Upper lobe of right lung (tissue), 1 donor: ENCODE results near the gene CXCR4. TPM values are rescaled to one million over a fixed set of nuclear protein-coding genes. Genes with fewer than 3 reads are reported as not detected.

ENCODE experiments used
- ATAC-seq: fragments of 200-7000 bp; cut with Tn5 transposase; one replicate; pipeline ENCODE4 v1.9.1; 2020; ENCODE audit warnings: mild to moderate bottlenecking, moderate library complexity
- DNase-seq: peaks from one replicate; pipeline ENCODE4 v3.0.0-alpha.2; 2020
- H3K27ac ChIP-seq: fragments of 200-600 bp; one replicate; pipeline ENCODE4 v1.8.0; 2022
- H3K27me3 ChIP-seq: fragments of 200-600 bp; one replicate; pipeline ENCODE4 v1.8.0; 2022; ENCODE audit warnings: mild to moderate bottlenecking
- H3K36me3 ChIP-seq: fragments of 200-600 bp; one replicate; pipeline ENCODE4 v1.8.0; 2022
- H3K4me1 ChIP-seq: fragments of 200-600 bp; one replicate; pipeline ENCODE4 v1.8.0; 2022
- H3K4me3 ChIP-seq: fragments of 200-600 bp; one replicate; pipeline ENCODE4 v1.8.0; 2022; ENCODE audit warnings: mild to moderate bottlenecking
- H3K9me3 ChIP-seq: fragments of 200-600 bp; one replicate; pipeline ENCODE4 v1.8.0; 2022
- CTCF ChIP-seq: fragments of 200-600 bp; IDR thresholded peaks from one replicate; pipeline ENCODE4 v1.8.0; 2022; ENCODE audit warnings: antibody characterized with exemption
- intact Hi-C: fragments of 100-400 bp; cut with DNase I; formaldehyde crosslinking; loops from one replicate; pipeline ENCODE4 v1.11.0; 2022
- long read RNA-seq: library from polyadenylated mRNA; unstranded; transcript quantifications from one replicate; pipeline ENCODE4 v2.0.0, GENCODE V29; 2021
- total RNA-seq: library from RNA; stranded (reverse); fragmentation: NEBNext Ultra II Directional; extraction: Animal tissue kit (Norgen Biotek cat#: 25700); gene quantifications from one replicate; pipeline ENCODE4 v1.2.1, GENCODE V29; 2021
- donor health status: DM: no; HTN: yes; CAD: no; lungs with severe emphysema.

CXCR4 gene
- total RNA-seq, result 45.2 TPM
- long read RNA-seq, transcript CXCR4-201 (2 exons, 1,682 nt), result major isoform, 33 of 33 reads
- long read RNA-seq, partial matches to known transcripts, result 0 of 33 reads
- long read RNA-seq, other reads (novel, unspliced or antisense), result 0 of 33 reads

GRCh38 chr2:136117909-136118818, at the start of gene CXCR4:
TSS of gene CXCR4 (minus strand) at chr2:136118149. CDS start at chr2:136118060, 89 bp downstream.
- Histone ChIP-seq H3K4me3 (peak within 1 kb of the TSS; percentile 62), H3K4me1 (peaks cover 24% of the 10 kb centered on the region), H3K9me3 (no peaks in the 10 kb centered on the region), H3K27ac (peak within 1 kb of the TSS; percentile 85), H3K36me3 (peaks cover 8% of the 10 kb centered on the region), H3K27me3 (peaks cover 31% of the 10 kb centered on the region)
- DNase-seq (peak; percentile 91), ATAC-seq (peak; percentile 55)
- intact Hi-C loops, result no loop called here
- TF ChIP-seq CTCF, result no peak

- H3K36me3 ChIP-seq, result no peaks in the 10 kb centered on the region
- H3K9me3 ChIP-seq, result no peaks in the 10 kb centered on the region
- TF ChIP-seq CTCF, result no peak
- H3K27ac ChIP-seq, result no peak overlapping the region
- H3K4me1 ChIP-seq, result no peaks in the 10 kb centered on the region
- DNase-seq, result no peak
- H3K27me3 ChIP-seq, result no peaks in the 10 kb centered on the region
- intact Hi-C loops, result no loop called here
- no peak overlapping the region for H3K4me3 ChIP-seq
- ATAC-seq, result no peak
Observed at GRCh38 chr2:136164280-136164776, 46.4 kb upstream of the CXCR4 start.

- TF ChIP-seq CTCF, result no peak
- Histone ChIP-seq H3K9me3 (no peaks in the 10 kb centered on the region), H3K4me3 (no peak overlapping the region), H3K4me1 (no peaks in the 10 kb centered on the region), H3K27ac (no peak overlapping the region), H3K36me3 (no peaks in the 10 kb centered on the region), H3K27me3 (no peaks in the 10 kb centered on the region)
- DNase-seq (no peak), ATAC-seq (no peak)
- intact Hi-C loops, result no loop called here
Observed at GRCh38 chr2:136162438-136162837, 44.5 kb upstream of the CXCR4 start.

GRCh38 chr2:136156411-136156810, 38.5 kb upstream of the CXCR4 start:
- H3K9me3 ChIP-seq, result no peaks in the 10 kb centered on the region
- intact Hi-C loops, result no loop called here

GRCh38 chr2:136154384-136154783, 36.4 kb upstream of the CXCR4 start:
- no peaks in the 10 kb centered on the region for H3K9me3 ChIP-seq
- H3K27me3 ChIP-seq, result no peaks in the 10 kb centered on the region
- DNase-seq (no peak), ATAC-seq (no peak)
- H3K4me3 ChIP-seq, result no peak overlapping the region
- H3K27ac ChIP-seq, result no peak overlapping the region
- no peak for TF ChIP-seq CTCF
- intact Hi-C loops, result no loop called here
- H3K4me1 ChIP-seq, result no peaks in the 10 kb centered on the region
- no peaks in the 10 kb centered on the region for H3K36me3 ChIP-seq

More at GRCh38 chr2:136156411-136156810, 38.5 kb upstream of the CXCR4 start:
- Histone ChIP-seq H3K36me3 (no peaks in the 10 kb centered on the region), H3K27me3 (no peaks in the 10 kb centered on the region), H3K27ac (no peak overlapping the region), H3K4me3 (no peak overlapping the region), H3K4me1 (no peaks in the 10 kb centered on the region)
- DNase-seq (no peak), ATAC-seq (no peak)
- TF ChIP-seq CTCF, result no peak
